ENCODE measurements around the gene DPY19L2. TPM values are rescaled to one million over a fixed set of nuclear protein-coding genes. Genes with fewer than 3 reads are reported as not detected.
"Not testable (repeated sequence)": the region's sequence is repeated elsewhere in the genome, so short reads cannot be mapped to it uniquely, and the experiment has no call there.

The DPY19L2 gene
- total RNA-seq (2021), result 4.2 and 7.5 TPM in 2 replicates
- percentile 49 among the genes with signal in this experiment for Bru-seq, nascent RNA
- BruChase-seq, experiment 1, labeled RNA remaining after a 2-hour chase, result percentile 52 among the genes with signal in this experiment
- BruChase-seq, experiment 2, labeled RNA remaining after a 6-hour chase, result percentile 47 among the genes with signal in this experiment
- long read RNA-seq, partial matches to known transcripts, result 0 of 4 reads
- long read RNA-seq, other reads (novel, unspliced or antisense), result 4 of 4 reads

GRCh38 chr12:63668028-63668799 is at the start of gene DPY19L2:
DPY19L2 (minus strand) TSS chr12:63668493; CDS start chr12:63668393, 100 bp downstream.
- ChIA-PET POLR2A (ENCODE audit: low non-redundant PET) (no interaction called here), CTCF (no interaction called here)
- H3K9me3 ChIP-seq (ENCODE audit: low read depth, low read length, poor library complexity, severe bottlenecking), result no peaks in the 10 kb centered on the region
- peaks cover 17% of the 10 kb centered on the region for H3K27me3 ChIP-seq (replicated peaks; ENCODE audit: insufficient read depth, low read depth, low read length, poor library complexity)
- intact Hi-C loops (cut with micrococcal nuclease; ENCODE audit: unreplicated experiment), result loop anchor here (5.0 kb wide), 2 partner anchors 246 to 561 kb away; no protein-coding TSS in a partner anchor
- H3K4me1 ChIP-seq (ENCODE audit: insufficient read depth, low read length, poor library complexity, severe bottlenecking), result no peaks in the 10 kb centered on the region
- TF ChIP-seq CTCF (conservative IDR thresholded peaks at IDR 0.05; ENCODE audit: low read depth, low read length), result no peak
- TF ChIP-seq EZH2 (IDR thresholded peaks at IDR 0.05; ENCODE audit: borderline replicate concordance, low read depth, low read length, poor library complexity, severe bottlenecking), result no peak
- no TSS peak for BruUV-seq (replicated peaks)
- H3K4me3 ChIP-seq (ENCODE audit: low read depth, low read length, poor library complexity, severe bottlenecking), result peak within 1 kb of the TSS; percentile 57
- DNase-seq (ENCODE audit: low spot score), result peak; percentile 71
- no peaks in the 10 kb centered on the region for H3K36me3 ChIP-seq (ENCODE audit: insufficient read depth, low read length, poor library complexity, severe bottlenecking)
- no peak within 1 kb of the TSS for H3K27ac ChIP-seq (ENCODE audit: low read depth, low read length, poor library complexity, severe bottlenecking)

- POLR2A ChIA-PET (ENCODE audit: low non-redundant PET), result interaction anchor here (0.7 kb wide), 1 partner anchor 810 kb away, joined by 4 read pairs; no protein-coding TSS in a partner anchor
- BruUV-seq (replicated peaks); H3K27me3 ChIP-seq (replicated peaks; ENCODE audit: insufficient read depth, low read depth, low read length, poor library complexity); DNase-seq (ENCODE audit: low spot score); CTCF ChIA-PET; H3K27ac ChIP-seq (ENCODE audit: low read depth, low read length, poor library complexity, severe bottlenecking); H3K4me1 ChIP-seq (ENCODE audit: insufficient read depth, low read length, poor library complexity, severe bottlenecking); H3K9me3 ChIP-seq (ENCODE audit: low read depth, low read length, poor library complexity, severe bottlenecking); H3K4me3 ChIP-seq (ENCODE audit: low read depth, low read length, poor library complexity, severe bottlenecking); intact Hi-C loops (cut with micrococcal nuclease; ENCODE audit: unreplicated experiment); H3K36me3 ChIP-seq (ENCODE audit: insufficient read depth, low read length, poor library complexity, severe bottlenecking): not testable (repeated sequence)
Observed at GRCh38 chr12:63716891-63717290, 48.6 kb upstream of the DPY19L2 start.

- POLR2A ChIA-PET (ENCODE audit: low non-redundant PET); DNase-seq (ENCODE audit: low spot score); H3K36me3 ChIP-seq (ENCODE audit: insufficient read depth, low read length, poor library complexity, severe bottlenecking); CTCF ChIA-PET; BruUV-seq (replicated peaks); H3K27me3 ChIP-seq (replicated peaks; ENCODE audit: insufficient read depth, low read depth, low read length, poor library complexity); H3K27ac ChIP-seq (ENCODE audit: low read depth, low read length, poor library complexity, severe bottlenecking); H3K4me1 ChIP-seq (ENCODE audit: insufficient read depth, low read length, poor library complexity, severe bottlenecking); H3K4me3 ChIP-seq (ENCODE audit: low read depth, low read length, poor library complexity, severe bottlenecking); H3K9me3 ChIP-seq (ENCODE audit: low read depth, low read length, poor library complexity, severe bottlenecking); intact Hi-C loops (cut with micrococcal nuclease; ENCODE audit: unreplicated experiment): not testable (repeated sequence)
Observed at GRCh38 chr12:63715107-63715625, 46.9 kb upstream of the DPY19L2 start.

GRCh38 chr12:63714409-63714808 is 46.1 kb upstream of the DPY19L2 start:
- POLR2A ChIA-PET (ENCODE audit: low non-redundant PET); H3K4me1 ChIP-seq (ENCODE audit: insufficient read depth, low read length, poor library complexity, severe bottlenecking); H3K27me3 ChIP-seq (replicated peaks; ENCODE audit: insufficient read depth, low read depth, low read length, poor library complexity); DNase-seq (ENCODE audit: low spot score); H3K27ac ChIP-seq (ENCODE audit: low read depth, low read length, poor library complexity, severe bottlenecking); CTCF ChIA-PET; H3K4me3 ChIP-seq (ENCODE audit: low read depth, low read length, poor library complexity, severe bottlenecking); BruUV-seq (replicated peaks); H3K36me3 ChIP-seq (ENCODE audit: insufficient read depth, low read length, poor library complexity, severe bottlenecking); intact Hi-C loops (cut with micrococcal nuclease; ENCODE audit: unreplicated experiment); H3K9me3 ChIP-seq (ENCODE audit: low read depth, low read length, poor library complexity, severe bottlenecking): not testable (repeated sequence)

GRCh38 chr12:63713681-63714075 is 45.4 kb upstream of the DPY19L2 start:
- H3K27ac ChIP-seq (ENCODE audit: low read depth, low read length, poor library complexity, severe bottlenecking); intact Hi-C loops (cut with micrococcal nuclease; ENCODE audit: unreplicated experiment); POLR2A ChIA-PET (ENCODE audit: low non-redundant PET); H3K4me1 ChIP-seq (ENCODE audit: insufficient read depth, low read length, poor library complexity, severe bottlenecking); CTCF ChIA-PET; H3K4me3 ChIP-seq (ENCODE audit: low read depth, low read length, poor library complexity, severe bottlenecking); H3K27me3 ChIP-seq (replicated peaks; ENCODE audit: insufficient read depth, low read depth, low read length, poor library complexity); BruUV-seq (replicated peaks); DNase-seq (ENCODE audit: low spot score); H3K9me3 ChIP-seq (ENCODE audit: low read depth, low read length, poor library complexity, severe bottlenecking); H3K36me3 ChIP-seq (ENCODE audit: insufficient read depth, low read length, poor library complexity, severe bottlenecking): not testable (repeated sequence)

GRCh38 chr12:63712979-63713680 is 44.8 kb upstream of the DPY19L2 start:
- POLR2A ChIA-PET (ENCODE audit: low non-redundant PET); CTCF ChIA-PET; H3K9me3 ChIP-seq (ENCODE audit: low read depth, low read length, poor library complexity, severe bottlenecking); H3K4me3 ChIP-seq (ENCODE audit: low read depth, low read length, poor library complexity, severe bottlenecking); BruUV-seq (replicated peaks); H3K27me3 ChIP-seq (replicated peaks; ENCODE audit: insufficient read depth, low read depth, low read length, poor library complexity); H3K4me1 ChIP-seq (ENCODE audit: insufficient read depth, low read length, poor library complexity, severe bottlenecking); H3K36me3 ChIP-seq (ENCODE audit: insufficient read depth, low read length, poor library complexity, severe bottlenecking); H3K27ac ChIP-seq (ENCODE audit: low read depth, low read length, poor library complexity, severe bottlenecking); intact Hi-C loops (cut with micrococcal nuclease; ENCODE audit: unreplicated experiment); DNase-seq (ENCODE audit: low spot score): not testable (repeated sequence)

Measured in A673 (cell line).